HG02678 (cell line): Measurements from ENCODE around the gene YJEFN3.

ENCODE experiments used
- ATAC-seq: cut with Tn5 transposase; IDR thresholded peaks from one replicate; pipeline ENCODE4 v1.9.1; 2021; ENCODE audit warnings: mild to moderate bottlenecking, moderate library complexity; ENCODE audit not compliant: unreplicated experiment

YJEFN3 gene

DNA sequence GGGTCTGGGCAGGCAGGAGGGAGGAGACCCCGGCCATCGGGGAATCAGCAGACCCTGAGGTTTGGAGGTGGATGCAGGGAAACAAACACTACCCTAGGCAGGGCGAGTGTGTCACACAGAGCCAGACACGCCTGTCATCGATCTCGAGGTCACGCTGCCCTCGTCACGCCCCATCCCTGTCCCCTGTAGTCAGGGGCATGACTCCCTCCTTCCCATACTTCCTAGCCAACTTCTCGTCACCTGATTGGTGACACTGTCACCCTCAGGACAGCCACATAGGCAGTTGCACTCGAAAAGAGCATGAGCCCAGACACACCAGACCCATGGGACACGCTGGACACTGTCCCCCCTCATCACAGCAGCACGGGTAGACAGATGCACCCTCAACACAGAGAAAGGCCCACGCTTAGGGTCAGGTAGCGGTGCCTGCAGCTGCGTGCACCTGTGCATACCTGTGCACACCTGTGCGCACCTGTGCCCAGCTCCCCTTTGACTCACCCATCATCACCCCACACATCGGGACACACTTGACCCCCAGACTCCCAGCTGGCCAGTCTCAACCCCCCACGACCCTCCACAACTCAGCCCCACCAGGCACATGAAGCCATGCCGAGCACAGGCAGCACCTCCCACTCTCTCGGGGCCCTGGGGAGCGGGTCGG lies 21.2 kb downstream of the YJEFN3 start:
- no peak for ATAC-seq

DNA sequence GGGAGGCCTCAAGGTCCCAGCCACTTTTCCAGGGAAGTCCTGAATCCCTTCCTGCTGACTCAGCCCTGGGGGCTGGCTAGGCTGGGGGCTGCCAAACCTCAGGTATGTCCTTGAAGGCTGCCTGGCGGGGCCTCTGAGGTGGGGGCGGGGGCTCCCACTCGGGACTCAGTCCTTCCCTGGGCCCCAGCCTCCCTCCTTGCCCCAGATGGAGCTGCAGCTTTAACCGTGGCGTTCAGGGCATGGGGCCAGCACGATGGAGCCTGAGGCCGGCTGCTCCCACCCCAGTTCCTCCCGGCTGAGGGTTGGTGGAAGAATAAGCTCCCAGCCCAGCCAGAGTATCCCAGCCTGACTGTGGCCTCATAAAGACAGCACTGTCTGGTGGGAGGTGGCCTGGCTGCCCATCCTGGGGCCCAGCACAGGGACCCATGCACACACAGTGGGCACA lies 21.8 kb downstream of the YJEFN3 start:
- no peak for ATAC-seq

DNA sequence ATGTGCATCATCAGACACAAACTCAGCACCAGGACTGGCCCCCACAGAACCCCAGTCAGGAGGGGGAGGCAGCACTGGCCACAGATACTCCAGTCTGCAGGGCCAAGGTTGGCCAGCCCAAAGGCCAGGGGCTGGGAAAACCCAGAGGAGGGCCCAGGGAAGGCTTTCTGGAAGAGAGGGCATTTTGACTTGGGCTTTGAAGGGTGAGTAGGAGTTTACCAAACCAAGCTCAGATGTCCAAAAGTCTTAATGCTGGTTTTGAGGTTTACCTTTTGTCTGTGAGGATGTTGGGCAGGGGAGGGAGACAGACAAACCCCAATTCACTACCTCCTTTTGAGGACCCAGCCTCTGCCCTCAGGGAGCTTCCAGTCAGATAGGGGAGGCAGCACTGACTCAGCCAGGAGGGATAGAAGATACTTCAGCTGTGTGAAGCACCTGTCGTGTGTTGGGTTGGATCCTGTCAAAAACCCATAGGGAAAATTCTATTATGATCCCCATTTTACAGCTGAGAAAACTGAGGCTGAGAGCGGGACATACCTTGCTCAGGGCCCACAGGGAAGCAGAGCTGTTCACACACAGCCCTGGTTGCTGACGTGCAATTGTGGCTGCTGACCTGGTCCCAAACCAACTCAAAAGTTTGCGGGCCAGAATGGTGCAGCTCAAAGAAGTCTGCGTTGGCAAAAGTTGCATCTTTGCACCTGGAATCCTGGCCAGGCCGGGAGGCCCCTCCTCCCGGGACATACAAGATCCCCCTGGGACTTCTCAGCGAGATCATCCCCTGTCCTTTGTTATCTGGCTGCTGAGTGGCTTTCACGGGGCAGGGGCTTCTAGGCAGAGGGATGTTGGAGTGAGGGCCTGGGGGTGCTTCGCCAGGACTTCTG lies 22.5 kb downstream of the YJEFN3 start:
- no peak for ATAC-seq

DNA sequence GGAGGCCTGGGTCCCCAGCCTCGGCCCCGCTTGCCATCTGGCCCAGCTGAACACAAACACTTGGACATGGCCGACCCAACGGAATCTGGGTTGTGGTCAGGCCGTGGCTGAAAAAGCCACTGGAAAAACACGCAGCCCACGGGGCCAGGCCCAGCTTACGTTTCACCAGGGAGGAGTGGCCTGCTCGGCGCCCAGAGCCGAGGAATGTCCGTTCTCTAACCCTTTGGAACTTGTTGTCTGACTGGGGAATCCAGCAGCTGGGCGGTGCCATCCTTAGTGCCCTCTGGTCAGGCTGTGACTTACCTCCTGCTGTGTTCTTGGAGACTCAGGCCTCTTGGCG lies 23.1 kb downstream of the YJEFN3 start:
- ATAC-seq = no peak

DNA sequence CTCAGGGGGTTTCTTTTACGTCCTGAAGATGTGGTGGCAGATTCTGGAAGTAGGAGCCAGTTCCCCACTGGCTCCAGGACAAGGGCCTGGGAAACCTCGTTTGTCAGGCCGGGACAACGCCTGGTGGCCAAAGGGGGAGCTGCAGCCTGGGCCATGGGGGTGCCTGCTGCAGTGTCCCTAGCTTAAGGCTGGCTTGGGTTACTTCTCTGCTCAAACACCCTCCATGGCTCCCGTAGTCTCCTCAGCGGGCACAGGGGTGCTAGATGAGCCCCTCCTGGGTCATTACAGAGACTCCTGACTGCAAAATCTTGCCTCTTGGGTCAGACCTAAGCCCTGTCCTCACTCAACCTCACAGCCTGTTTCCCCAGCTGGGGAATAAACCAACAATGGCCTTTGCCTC lies 24.1 kb downstream of the YJEFN3 start:
- no peak for ATAC-seq

DNA sequence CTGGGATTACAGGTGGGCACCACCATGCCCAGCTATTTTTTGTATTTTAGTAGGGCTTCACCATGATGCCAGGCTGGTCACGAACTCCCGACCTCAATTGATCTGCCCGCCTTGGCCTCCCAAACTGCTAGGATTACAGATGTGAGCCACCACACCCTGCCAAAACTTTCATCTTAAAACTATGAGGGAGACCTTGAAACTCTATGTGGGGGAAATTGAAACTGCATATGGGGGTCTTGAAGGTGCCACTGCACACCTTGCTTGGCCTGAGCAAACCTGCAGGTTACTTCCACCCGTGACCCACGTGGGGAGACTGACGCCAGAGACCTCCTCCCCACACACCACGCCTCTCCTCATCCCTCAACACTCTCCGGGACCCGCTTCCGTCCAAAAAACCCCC lies 25.0 kb downstream of the YJEFN3 start:
- no peak for ATAC-seq

DNA sequence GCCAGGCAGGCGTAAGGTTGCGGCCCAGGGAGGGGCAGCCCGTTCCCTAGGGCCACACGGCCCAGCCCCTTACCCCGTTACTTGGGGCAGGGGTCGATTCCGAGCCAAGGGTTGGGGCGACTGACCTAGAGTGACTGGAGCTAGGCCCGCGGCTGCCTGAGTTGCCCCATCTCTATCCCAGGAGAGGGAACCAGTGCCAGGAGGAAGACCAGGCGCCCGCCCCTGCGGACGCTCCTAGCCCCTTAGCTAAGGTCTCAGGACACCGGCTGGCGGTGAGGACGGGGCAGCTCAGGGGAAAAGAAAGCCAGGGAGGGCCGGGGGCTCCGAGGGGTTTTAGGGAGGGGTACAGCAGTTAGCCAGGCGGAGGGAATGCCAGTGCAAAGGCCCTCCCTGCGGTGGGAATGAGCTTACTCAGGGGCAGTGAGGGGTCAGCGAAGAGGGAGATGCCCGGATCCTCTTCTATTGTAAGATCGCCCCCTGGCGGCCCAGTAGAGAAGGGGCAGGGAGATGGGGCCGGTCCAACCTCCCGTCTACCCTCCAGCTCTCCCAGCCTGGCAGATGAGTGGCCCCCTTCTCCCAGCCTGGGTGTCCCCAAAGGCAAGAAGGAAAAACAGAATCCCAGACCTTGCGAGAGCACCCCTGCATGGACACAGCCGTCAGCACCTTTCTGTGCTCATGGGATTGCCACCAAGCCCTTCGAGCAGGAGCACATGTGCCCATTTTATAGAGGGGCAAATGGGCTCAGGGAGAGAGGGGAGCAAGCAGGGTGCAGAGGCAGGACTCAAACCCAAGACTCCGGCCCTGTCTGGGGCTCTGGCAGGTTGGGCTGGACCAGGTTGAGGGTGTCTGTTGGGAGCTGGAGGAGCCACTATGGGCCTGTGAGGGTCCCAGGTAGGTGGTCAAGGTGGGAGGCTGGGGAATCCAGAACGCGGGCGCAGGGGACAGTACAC lies 25.6 kb downstream of the YJEFN3 start:
- ATAC-seq = no peak

DNA sequence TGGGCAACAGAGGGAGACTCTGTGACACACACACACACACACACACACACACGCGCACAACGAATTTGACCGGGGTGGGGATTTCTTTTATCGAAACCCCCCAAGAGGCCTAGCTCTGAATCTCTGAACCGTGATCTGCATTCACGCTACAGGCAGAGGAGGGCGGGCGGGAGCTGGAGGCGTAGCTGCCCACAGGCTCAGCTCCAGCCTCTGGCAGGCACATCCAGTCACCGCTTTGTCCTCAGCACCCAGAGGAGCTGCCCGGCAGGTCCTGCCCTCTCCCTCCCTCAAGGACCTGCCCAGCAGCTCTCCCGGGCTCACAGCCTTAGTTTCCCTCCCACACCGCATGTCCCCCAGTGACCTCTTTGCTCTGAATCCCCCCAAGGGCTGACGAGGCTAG lies 29.3 kb downstream of the YJEFN3 start:
- no peak for ATAC-seq

DNA sequence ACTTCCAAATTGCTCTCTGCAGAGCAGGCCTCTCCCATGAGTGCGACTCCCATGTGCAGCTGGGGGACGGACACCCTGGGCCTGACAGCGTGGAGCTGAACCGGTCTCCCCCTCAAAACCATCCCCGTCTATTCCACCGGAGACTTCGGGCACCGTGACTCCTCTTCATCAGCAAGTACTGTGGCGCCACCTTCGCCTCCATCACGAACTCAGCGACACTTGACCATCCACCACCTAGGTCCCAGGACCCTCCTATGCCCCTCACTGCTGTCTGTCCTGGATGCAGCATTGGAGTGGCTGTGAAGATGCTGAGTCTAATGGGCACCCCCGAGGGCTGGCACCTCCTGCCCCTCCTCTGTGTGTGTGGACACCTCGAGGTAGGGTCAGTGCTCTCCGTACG lies 29.9 kb downstream of the YJEFN3 start:
- no peak for ATAC-seq

DNA sequence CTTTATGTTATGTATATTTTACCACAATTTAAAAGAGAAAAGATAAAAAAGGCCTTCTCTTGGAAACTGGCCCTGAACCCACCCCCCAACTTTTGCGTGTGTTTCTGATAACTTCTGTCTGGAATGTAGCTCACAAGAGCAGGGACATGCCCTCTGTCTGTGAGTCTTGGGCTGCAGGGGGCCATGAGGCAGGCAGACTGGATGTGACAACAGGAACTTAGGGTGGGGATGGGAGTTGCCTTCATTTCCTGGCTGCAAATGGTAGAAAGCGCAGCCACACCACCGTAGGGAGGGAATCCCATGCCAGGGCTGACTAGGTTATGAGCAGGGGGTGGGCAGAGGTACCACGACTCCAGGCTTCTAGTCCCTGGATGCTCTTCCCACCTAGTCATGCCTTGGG lies 31.2 kb downstream of the YJEFN3 start:
- no peak for ATAC-seq

DNA sequence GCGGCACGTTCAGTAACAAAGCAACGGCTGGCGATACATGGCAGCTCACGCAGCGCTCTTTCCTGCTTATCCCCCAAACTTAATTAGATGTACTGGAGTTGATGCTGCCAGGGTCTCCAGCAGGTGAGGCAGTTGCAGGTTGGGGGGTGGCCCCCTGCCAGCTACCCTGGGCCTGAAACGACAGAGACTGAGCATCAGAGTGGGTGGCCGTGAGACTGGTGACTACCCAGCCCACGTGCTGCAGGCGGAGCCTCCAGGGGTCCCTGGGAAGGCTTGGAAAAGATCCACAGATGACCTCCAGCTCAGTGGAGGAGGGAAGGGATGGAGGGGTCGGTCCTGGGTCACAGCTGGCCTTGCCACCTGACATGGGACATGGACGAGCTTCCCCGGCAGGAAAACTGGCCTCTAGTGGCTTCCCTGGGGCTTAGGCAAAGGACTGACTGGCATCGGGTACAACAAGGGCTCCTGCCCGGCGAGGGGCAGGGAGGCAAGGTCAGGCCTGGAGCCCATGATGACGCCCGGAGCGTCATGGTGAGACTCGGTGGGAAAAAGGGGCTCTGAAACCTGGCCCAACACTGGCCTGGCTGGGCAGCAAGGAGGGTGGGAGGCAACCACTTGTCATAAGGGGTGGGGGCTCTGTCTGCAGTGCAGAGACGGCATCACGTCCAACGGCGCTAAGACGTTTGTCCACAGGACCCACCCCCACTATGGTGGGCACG lies 33.4 kb downstream of the YJEFN3 start:
- ATAC-seq = no peak

DNA sequence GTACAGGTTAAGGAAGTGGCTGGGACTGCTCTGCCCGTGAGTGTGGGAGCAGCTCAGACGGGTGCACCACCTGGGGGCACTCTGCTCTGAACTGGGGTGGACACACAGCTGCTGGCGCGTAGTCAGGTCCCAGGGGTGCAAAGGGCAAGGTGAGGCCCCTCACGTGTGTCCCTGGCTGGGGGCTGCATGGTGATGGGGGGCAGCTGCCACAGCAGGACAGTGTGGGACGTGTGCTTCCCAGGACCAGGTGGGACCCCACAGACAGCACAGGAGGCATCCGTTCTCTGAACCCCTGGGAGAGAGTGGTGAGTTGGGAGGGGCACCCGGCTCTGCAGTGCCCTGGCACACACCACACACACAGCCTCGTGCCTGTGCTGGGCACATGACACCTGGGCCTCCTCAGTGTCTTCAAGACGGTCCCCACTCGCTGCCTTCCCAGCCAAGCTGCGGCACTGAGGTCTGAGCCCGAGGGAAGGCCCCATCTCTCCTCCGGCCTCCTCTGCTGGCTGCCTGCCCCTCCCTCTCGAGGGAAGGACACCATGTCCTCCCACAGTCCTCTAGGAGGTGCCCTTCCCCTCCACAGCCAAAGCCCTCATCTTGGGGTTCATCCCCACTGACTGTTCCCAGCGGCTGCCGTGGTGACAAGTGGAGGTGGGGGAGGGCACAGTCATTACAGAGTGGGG lies 34.1 kb downstream of the YJEFN3 start:
- no peak for ATAC-seq

DNA sequence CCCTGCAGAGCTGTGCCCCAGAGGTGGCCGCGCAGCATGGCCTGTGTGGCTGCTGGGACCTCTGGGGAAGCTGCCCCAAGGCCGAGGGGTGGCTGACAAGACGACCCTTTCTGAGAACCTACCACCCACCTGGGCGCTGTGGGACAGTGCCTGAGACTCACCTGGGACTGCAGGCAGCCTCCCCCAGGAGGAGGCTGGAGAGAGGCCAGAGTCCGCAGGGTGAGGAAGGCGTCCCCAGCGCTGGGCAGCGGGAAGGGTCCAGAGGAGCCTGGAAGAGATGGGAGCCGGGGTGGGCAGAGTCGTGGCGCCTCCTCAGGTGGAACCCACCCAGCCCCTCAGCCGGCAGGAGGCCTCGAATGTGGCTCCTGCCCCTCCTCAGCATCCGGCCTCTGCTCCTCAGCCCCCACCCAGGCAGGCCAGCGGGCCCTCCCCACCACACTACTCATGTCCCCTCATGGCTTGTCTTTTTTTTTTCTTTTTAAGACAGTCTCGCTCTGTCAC lies 34.7 kb downstream of the YJEFN3 start:
- ATAC-seq = no peak

DNA sequence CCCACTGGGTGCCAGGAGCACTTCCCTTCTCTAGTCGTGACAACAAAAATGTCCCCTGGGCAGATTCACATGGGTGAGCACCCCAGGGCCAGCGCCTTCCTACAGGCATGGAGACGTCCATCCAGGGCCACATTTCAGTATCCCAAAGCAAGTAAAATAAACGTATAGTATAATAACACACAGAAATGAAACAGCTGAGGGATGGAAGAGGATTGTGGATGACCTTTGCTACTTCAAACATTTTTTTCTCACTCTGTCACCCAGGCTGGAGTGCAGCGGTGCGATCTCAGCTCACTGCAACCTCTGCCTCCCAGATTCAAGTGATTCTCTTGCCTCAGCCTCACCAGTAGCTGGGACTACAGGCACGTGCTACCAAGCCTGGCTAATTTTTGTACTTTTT lies 37.6 kb downstream of the YJEFN3 start:
- no peak for ATAC-seq

DNA sequence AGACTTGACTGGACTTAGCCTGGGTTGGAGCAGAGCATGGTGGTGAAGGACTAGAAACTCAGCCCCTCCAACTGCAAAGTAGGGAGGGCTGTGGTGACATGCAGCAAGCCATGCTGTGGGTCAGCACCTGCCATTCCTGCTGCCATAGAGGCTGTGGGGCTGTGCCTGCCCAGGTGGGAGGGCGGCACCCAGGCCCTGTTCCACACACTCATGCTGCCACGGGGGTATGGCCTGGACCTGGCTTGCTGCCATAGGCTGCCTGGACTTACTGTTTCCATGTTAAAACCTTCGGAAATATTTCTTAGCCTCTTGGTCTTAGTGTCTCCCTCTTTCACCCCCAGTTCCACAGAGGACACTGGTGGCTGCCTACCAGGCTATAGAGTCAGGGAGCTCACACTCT lies 38.7 kb downstream of the YJEFN3 start:
- ATAC-seq = no peak

DNA sequence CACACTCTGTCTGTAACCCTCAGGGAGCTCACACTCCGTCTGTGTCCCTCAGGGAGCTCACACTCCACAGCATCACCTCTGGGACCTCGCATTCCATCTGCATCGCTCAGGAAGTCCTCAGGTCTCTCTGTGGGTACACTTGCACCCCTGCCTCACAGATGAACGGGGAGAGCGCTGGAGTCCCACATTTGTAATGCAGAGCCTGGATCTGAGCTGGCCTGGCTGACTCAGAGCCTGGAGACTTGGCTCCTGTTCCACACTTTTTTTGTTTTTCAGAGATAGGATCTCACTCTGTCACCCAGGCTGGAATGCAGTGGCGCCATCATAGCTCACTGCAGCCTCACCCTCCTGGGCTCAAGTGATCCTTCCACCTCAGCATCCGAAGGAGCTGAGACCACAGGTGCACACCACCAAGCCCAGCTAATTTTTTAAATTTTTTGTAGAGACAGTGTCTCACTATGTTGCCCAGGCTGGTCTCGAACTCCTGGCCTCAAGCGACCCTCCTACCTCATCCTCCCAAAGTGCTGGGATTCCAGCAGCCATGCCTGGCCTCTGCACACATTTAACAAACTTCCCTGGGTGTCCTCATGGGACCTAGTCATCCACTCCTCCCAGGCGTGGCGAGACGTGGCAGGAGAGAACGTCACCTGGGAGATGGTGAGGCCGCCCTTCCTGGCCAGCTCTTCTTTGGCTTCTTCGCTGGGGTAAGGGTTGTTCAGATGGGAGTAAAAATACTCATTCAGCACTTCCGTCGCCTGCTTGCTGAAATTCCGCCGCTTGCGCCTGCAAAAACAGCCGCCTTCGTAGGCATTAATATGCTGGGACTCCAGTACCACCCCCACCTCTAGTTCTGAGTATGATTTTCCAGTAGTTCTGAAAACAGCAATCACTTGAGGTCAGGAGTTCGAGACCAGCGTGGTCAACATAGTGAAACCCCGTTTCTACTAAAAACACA lies 40.4 kb downstream of the YJEFN3 start:
- ATAC-seq = no peak

DNA sequence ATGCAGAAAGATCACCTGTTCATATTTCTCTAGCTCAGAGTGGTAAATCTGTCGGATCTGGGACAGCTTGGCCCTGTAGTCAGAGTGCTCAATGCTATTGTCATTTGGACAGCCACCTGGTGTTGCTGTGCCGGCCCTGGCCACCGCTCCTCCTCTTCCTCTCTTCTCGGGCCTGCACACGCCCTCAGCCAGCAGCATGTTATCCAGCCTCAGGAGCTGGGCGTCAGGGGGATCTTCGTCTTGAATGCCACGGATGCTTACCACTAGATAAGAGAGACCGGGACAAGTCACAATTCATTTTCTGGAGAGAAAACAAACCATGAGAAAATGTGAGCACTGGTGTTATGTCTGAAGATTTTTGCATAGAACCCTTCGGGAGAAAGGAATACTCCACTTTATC lies 41.9 kb downstream of the YJEFN3 start:
- ATAC-seq = no peak

DNA sequence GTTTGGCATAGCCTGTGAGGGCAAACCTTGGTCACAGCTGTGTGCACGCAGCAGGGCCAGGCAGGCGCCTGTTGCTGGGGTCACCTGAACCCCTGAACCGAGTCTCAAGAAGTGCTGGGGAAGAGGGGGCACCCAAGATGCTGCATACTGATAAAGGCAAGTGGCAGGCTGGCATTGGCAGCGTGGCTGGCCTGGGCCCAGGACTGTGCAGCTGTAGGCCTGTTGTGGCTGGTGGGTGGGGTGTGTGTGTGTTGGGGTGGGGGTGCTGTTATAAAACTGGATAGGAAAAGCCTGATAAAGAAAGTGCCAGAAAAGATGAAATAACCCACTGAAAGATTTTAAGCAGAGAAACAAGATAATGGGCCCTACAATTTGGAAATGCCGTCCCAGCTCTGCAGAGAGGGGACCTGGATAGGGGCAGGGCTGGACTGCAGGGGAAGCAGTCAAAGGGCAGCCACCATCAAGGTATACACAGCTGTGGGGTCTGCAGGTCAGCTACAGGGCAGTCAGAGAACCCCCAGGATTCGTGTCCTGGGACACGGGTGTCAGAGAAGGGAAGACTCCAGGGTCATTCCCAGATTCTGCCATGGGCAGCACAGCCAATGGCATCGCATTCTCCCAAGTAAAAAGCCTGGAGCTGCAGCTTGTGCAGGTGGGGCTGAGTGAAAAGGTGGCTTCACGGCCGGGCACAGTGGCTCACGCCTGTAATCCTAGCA lies 42.5 kb downstream of the YJEFN3 start:
- ATAC-seq = no peak
